Lower leg skin (tissue), 3 donors: ENCODE results near the gene UNC13B.

Source experiments
- POLR2A ChIP-seq, 2 donors: fragments of 450-650 bp; IDR thresholded peaks; one replicate each; pipeline ENCODE4 v1.6.1; 2016 to 2017; ENCODE audit warnings: antibody characterized with exemption in 2 of 2, mild to moderate bottlenecking in 1 of 2, moderate library complexity in 1 of 2
- TF ChIP-seq, protein P1 (sequence below), 3 donors: fragments of 450-650 bp; IDR thresholded peaks; one replicate each; pipeline ENCODE4 v1.5.1; 2016; ENCODE audit warnings: antibody characterized with exemption in 3 of 3, mild to moderate bottlenecking in 3 of 3, moderate library complexity in 2 of 3

DNA sequence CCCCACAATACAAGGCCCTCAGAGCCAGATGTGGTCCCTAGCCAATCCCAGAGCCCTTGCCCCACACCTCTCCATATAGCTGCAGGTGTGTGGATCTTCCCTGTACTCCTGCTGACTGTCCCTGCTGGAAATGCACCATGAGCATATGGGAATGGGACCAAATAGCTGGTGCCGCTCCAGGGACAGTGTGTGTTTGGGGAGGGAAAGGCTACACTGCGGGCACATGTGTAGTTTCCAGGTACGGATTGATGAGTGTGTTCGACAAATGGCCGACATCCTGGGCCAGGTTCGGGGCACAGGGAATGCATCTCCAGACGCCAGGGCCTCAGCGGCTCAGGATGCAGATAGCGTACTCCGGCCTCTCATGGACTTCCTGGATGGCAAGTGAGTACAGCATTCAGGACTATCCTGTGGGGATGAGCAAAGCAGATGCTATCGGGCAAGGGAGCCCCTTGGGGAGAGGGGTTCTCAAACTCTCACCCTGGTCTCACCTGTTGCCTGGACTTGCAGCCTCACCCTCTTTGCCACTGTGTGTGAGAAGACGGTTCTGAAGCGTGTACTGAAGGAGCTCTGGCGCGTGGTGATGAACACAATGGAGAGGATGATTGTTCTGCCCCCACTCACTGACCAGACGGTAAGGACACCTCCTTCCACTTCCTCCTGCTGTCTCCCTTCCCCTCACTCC, 237.0 kb downstream of the UNC13B start:
- TF ChIP-seq, protein P1, sequence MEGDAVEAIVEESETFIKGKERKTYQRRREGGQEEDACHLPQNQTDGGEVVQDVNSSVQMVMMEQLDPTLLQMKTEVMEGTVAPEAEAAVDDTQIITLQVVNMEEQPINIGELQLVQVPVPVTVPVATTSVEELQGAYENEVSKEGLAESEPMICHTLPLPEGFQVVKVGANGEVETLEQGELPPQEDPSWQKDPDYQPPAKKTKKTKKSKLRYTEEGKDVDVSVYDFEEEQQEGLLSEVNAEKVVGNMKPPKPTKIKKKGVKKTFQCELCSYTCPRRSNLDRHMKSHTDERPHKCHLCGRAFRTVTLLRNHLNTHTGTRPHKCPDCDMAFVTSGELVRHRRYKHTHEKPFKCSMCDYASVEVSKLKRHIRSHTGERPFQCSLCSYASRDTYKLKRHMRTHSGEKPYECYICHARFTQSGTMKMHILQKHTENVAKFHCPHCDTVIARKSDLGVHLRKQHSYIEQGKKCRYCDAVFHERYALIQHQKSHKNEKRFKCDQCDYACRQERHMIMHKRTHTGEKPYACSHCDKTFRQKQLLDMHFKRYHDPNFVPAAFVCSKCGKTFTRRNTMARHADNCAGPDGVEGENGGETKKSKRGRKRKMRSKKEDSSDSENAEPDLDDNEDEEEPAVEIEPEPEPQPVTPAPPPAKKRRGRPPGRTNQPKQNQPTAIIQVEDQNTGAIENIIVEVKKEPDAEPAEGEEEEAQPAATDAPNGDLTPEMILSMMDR (IDR thresholded peaks at IDR 0.05), result no peak
- no peak for TF ChIP-seq POLR2A (IDR thresholded peaks at IDR 0.05)
